T-helper 9 cell (primary cell): ENCODE measurements around the gene NDUFAF8.

Experiments used
- DNase-seq: peaks from one replicate; pipeline ENCODE4 v3.0.0-alpha.2; 2020
- total RNA-seq, 2 donors: gene quantifications; one replicate each; lab custom pipeline; 2026; lab: John Stamatoyannopoulos, UW

NDUFAF8 gene, protein sequence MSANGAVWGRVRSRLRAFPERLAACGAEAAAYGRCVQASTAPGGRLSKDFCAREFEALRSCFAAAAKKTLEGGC
- 14.4 to 15.7 reads per million in 2 donors for total RNA-seq

- peak; percentile 89 for DNase-seq
Observed at GRCh38 chr17:81238815-81239713, at the start of gene NDUFAF8, which contains the start of gene TEPSIN. TSS of gene NDUFAF8 (plus strand) at chr17:81239318. CDS start at chr17:81239364, 46 bp downstream. TSS of gene TEPSIN (minus strand) at chr17:81239055. CDS start at chr17:81239033, 22 bp downstream.

DNA sequence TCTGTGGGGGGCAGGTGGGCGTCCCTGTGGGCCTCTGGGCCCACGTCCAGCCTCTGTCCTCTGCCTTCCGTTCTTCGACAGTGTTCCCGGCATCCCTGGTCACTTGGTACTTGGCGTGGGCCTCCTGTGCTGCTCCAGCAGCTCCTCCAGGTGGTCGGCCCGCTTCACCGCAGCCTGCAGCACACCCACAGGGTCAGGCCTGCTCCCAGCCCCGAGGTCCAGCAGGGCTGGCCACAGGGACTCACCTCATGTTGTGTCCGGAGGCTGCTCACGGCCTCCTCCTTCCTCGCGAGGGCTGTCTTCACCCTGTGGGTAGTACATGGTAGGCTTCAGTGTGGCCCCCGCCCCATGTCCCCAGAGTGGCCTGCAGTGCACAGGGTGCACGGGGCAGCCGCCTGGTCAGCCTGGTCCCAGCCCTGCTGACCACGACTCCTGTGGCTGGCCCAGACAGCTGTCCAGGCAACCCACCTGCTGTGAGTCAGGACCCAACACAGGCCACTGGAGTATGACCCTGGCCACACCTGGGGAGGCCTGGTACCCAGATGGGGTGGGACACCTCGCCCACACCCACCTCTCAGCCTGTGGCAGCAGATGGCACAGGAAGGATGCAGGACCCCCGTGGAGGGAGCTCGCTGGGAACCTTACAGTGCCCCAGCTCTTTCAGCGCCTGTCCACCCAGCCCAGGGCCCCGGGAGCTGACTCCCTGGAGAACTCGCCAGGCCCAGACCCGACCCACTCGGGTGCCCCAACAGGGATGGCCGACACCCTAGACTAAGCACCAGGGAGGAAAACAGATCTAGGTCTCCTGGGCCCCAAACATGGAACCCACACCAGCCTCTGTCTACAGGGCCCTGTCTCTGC is 49.2 kb upstream of the NDUFAF8 start:
- DNase-seq, result no peak

DNA sequence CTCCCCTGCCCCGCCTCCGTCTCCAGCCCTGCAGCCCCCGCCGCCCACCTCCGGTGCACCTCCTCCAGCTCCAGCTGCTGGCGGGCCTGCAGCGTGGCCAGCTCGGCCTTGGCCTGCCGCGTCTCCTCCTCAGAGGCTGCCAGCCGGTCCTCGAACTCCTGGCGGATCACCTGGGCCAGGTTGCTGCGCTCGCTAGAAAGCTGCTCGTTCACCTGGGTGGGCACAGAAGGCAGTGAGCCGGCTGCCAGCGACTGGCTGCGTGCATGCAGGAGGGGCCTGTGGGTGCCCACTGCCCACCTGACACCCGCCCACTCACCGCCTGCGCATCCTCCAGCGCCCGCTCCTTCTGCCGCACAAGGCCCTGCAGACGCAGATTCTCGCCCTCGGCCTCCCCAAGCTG is 48.5 kb upstream of the NDUFAF8 start:
- DNase-seq, result no peak

DNA sequence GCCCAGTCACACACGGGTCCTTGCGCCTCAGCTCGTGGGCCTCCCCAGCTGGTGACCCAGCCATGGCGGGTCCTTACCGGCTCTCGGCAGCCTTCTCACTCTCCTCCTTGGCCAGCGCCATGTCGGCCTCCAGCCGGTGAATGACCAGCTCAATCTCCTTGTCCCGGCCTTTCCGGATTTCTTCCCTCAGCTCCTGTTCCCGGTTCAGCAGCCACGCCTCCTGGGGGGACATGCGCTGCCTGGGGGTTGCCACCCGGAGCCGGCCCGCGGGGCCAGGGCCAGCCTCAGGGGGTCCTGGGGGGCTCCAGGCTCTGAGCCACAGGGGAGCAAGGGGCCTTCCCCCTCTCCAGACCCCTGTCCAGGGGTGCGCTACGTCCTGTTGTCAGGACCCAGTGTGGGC is 48.0 kb upstream of the NDUFAF8 start:
- no peak for DNase-seq

- no peak for DNase-seq
Observed at GRCh38 chr17:81191646-81192045, 47.5 kb upstream of the NDUFAF8 start.

- no peak for DNase-seq
Observed at GRCh38 chr17:81192386-81193050, 46.6 kb upstream of the NDUFAF8 start.

DNA sequence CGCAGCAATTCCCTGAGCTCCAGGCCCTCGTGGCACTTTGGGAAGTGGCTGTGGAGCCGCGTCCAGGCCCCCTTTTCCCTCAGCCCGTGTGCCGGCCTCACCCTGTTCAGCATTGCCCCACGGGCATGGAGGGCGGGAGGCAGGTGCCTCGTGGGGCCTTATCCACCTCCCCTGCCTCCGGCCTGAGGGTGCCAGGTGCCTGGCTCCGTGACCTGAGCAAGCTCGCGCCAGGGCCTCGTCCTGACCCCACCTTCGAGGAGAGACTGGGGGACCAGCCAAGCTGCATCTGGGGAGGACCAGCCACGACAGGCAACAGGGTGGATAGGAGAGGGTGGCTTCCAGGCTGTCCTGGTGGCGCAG is 46.1 kb upstream of the NDUFAF8 start:
- no peak for DNase-seq

- no peak for DNase-seq
Observed at GRCh38 chr17:81193470-81194224, 45.5 kb upstream of the NDUFAF8 start.

- no peak for DNase-seq
Observed at GRCh38 chr17:81194225-81194760, 44.8 kb upstream of the NDUFAF8 start.

GRCh38 chr17:81194941-81195901 is 43.9 kb upstream of the NDUFAF8 start:
- no peak for DNase-seq

GRCh38 chr17:81195941-81196495 is 43.1 kb upstream of the NDUFAF8 start:
- no peak for DNase-seq

- DNase-seq, result no peak
Observed at GRCh38 chr17:81196505-81197408, 42.4 kb upstream of the NDUFAF8 start.

DNA sequence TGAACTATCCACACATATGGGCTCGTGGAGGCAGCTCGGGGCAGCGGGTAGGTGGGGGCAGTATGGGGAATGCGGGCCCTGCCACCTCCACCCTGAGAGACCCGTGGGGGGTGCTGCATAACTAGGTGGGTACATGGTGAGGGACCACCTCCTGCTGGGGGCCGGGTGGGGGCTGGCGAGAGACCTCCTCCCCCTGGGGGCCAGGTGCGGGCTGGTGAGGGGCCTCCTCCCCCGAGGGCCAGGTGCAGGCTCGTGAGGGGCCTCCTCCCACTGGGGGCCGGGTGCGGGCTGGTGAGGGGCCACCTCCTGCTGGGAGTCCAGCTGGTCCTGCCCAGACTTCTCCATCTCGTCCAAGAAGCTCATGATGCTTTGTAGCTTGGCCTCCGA is 41.7 kb upstream of the NDUFAF8 start:
- DNase-seq, result no peak

DNA sequence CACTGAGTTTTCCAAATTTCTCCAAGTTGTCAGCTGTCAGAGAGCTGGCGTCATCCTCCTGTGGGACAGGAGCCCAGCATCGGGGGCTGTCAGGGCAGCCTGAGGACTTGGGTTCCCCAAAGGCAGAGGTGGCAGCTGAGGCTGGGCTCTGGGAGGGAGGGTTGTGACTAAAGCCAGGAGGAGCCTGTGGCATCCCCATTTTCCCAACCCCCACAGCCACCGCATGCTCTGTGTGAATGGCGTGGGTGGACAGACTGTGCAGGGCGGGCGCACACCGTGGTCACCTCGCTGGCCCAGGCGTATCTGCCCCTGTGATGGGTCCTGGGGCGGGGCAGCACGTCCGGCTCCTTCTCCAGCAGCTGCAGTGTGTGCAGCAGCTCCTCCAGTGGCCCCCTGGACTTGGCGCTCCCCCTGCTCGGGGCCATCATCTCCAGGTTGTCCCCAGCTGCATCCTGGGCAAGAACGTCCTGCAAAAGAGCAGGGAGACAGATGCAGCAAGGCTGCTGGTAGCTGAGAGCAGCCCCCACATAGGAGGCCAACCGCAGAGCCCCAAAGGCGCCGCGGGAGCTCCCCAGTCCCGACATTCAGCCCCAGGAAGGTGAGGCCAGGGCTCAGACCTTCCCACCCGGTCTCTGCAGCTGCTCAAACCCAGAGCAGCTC is 41.2 kb upstream of the NDUFAF8 start:
- DNase-seq, result no peak

DNA sequence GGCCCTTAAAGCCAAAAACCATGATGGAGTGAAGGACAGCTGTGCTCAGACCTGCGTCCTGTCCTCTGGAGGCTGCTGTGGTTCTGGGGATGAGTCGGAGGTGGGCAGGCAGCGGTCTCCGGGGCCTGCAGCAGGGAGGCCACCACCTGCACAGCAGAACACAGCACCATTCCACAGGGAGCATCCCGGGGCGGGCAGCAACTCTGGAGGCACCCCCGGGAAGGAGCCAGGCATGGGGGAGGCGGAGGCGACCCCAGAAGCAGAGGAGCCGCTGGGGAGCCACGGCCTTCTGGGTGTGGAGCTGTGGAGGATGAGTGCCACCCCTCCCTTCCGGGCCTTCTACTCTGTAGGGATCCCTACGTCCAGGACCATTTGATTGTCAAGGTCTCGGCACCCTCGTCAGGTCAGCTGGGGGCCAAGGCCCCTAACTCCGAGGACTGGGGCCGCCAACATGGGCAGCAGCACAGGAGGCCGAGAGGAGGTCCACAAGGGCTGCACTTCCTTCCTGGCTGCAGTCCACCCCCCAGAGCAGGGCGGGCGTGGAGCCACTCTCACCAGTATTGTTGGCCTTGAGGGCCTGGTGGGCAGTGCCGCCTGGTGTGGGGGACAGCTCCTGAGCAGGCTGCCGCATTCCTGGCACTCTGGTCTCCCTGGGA is 40.2 kb upstream of the NDUFAF8 start:
- DNase-seq, result no peak

DNA sequence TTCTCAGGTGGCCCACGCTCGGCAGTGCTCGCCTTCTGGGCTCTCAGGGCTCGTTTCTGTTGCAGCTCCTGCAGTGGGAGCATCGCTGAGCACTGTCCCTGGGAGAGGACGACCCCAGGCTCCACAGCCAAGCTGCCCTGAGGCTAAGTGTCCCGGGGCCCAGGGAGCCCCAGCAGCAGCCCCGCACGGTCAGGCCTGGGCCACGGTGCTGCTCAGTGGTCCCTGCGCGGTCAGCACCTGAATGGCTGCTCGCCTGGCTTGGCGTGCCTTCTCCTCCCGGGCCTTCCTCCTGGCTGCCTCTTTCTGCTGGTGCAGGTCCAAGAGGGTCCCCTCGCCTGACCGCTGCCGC is 39.7 kb upstream of the NDUFAF8 start:
- no peak for DNase-seq

- DNase-seq, result no peak
Observed at GRCh38 chr17:81200201-81200600, 38.9 kb upstream of the NDUFAF8 start.
